ENCODE measurements around the gene ARHGEF28. TPM values are rescaled to one million over a fixed set of nuclear protein-coding genes. Genes with fewer than 3 reads are reported as not detected.

The ARHGEF28 gene
- total and polyA plus RNA-seq, 2 of the 13 experiments (the other 11 are each of a cell fraction or from before 2014, with no cell fraction given), result 17.4 to 34.1 TPM

DNA sequence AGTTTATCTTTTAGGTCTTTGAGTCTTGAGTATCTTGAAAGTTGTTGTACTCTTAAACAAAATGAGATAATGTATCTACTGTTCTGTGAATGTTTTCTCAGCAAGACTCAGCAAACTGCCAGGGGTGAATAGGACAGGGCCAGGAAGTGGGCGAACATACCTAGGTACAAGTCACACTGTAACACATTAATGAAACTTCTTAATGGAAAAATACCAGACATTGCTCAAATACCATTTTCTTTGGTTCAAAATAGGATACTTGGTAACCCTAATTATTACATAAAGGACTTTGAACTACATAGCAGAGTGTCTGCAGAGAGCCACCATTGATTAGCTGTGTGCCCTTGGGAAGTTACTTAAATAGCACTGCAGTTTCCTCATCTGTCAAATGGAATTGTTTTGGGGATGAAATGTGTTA, 197.5 kb downstream of the ARHGEF28 start (continued):
- TF ChIP-seq, protein P1, sequence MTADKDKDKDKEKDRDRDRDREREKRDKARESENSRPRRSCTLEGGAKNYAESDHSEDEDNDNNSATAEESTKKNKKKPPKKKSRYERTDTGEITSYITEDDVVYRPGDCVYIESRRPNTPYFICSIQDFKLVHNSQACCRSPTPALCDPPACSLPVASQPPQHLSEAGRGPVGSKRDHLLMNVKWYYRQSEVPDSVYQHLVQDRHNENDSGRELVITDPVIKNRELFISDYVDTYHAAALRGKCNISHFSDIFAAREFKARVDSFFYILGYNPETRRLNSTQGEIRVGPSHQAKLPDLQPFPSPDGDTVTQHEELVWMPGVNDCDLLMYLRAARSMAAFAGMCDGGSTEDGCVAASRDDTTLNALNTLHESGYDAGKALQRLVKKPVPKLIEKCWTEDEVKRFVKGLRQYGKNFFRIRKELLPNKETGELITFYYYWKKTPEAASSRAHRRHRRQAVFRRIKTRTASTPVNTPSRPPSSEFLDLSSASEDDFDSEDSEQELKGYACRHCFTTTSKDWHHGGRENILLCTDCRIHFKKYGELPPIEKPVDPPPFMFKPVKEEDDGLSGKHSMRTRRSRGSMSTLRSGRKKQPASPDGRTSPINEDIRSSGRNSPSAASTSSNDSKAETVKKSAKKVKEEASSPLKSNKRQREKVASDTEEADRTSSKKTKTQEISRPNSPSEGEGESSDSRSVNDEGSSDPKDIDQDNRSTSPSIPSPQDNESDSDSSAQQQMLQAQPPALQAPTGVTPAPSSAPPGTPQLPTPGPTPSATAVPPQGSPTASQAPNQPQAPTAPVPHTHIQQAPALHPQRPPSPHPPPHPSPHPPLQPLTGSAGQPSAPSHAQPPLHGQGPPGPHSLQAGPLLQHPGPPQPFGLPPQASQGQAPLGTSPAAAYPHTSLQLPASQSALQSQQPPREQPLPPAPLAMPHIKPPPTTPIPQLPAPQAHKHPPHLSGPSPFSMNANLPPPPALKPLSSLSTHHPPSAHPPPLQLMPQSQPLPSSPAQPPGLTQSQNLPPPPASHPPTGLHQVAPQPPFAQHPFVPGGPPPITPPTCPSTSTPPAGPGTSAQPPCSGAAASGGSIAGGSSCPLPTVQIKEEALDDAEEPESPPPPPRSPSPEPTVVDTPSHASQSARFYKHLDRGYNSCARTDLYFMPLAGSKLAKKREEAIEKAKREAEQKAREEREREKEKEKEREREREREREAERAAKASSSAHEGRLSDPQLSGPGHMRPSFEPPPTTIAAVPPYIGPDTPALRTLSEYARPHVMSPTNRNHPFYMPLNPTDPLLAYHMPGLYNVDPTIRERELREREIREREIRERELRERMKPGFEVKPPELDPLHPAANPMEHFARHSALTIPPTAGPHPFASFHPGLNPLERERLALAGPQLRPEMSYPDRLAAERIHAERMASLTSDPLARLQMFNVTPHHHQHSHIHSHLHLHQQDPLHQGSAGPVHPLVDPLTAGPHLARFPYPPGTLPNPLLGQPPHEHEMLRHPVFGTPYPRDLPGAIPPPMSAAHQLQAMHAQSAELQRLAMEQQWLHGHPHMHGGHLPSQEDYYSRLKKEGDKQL (CRISPR knock-in tag; IDR thresholded peaks at IDR 0.05; ENCODE audit: low read depth), result peak; percentile 42; the same call in 1 of the 2 replicates
- TF ChIP-seq ZC3H4 (CRISPR knock-in tag; IDR thresholded peaks at IDR 0.05; ENCODE audit: borderline replicate concordance) (no peak), NCOA1 (CRISPR knock-in tag; IDR thresholded peaks at IDR 0.05) (no peak), ARHGAP35 (CRISPR knock-in tag; IDR thresholded peaks at IDR 0.05; ENCODE audit: borderline replicate concordance) (no peak), ZBTB10 (CRISPR knock-in tag; IDR thresholded peaks at IDR 0.05; ENCODE audit: borderline replicate concordance) (no peak), GATAD2A (CRISPR knock-in tag; IDR thresholded peaks at IDR 0.05) (peak; percentile 95), PPARG (CRISPR knock-in tag; conservative IDR thresholded peaks at IDR 0.05) (0 out of 2 replicates have a peak, but pooled peaks have one; percentile 44), CBFB (CRISPR knock-in tag; IDR thresholded peaks at IDR 0.05) (peak; percentile 52; the same call in 1 of the 2 replicates), FOXA3 (CRISPR knock-in tag; IDR thresholded peaks at IDR 0.05) (peak; percentile 80), MIXL1 (CRISPR knock-in tag; IDR thresholded peaks at IDR 0.05) (peak; percentile 98), CREM (IDR thresholded peaks at IDR 0.05) (peak; percentile 49; the same call in 1 of the 2 replicates), CREM (CRISPR knock-in tag; IDR thresholded peaks at IDR 0.05) (no peak), TBL1XR1 (IDR thresholded peaks at IDR 0.05; ENCODE audit: borderline replicate concordance, low read length, partially characterized antibody) (peak; percentile 87), LCORL (IDR thresholded peaks at IDR 0.05) (no peak), LCORL (CRISPR knock-in tag; IDR thresholded peaks at IDR 0.05) (no peak; the same call in 1 of the 2 replicates), TBX2 (CRISPR knock-in tag; IDR thresholded peaks at IDR 0.05; ENCODE audit: borderline replicate concordance) (peak; percentile 65; the same call in 1 of the 2 replicates), SMAD3 (CRISPR knock-in tag; IDR thresholded peaks at IDR 0.05) (peak; percentile 52), ZMYM2 (CRISPR knock-in tag; IDR thresholded peaks at IDR 0.05) (peak; percentile 52; the same call in 1 of the 2 replicates), DMAP1 (CRISPR knock-in tag; IDR thresholded peaks at IDR 0.05) (peak; percentile 32; the same call in 1 of the 2 replicates), FOXA1 (IDR thresholded peaks at IDR 0.05) (no peak), FOXA1 (CRISPR knock-in tag; IDR thresholded peaks at IDR 0.05) (peak; percentile 29; the same call in 1 of the 2 replicates)
